Ecto neural progenitor cell (in vitro differentiated cells): ENCODE data around the gene DLK2.
"Not testable (repeated sequence)": the region's sequence is repeated elsewhere in the genome, so short reads cannot be mapped to it uniquely, and the experiment has no call there.

ENCODE experiments used
- DNase-seq: peaks from one replicate; pipeline ENCODE4 v3.0.0-alpha.2; 2018; ENCODE audit warnings: low spot score

DLK2 gene

GRCh38 chr6:43481591-43482236 is 26.4 kb upstream of the DLK2 start:
- no peak for DNase-seq

GRCh38 chr6:43481075-43481474 is 25.7 kb upstream of the DLK2 start:
- DNase-seq: no peak

GRCh38 chr6:43478008-43478372 is 22.6 kb upstream of the DLK2 start:
- DNase-seq: no peak

- DNase-seq: peak; percentile 96
Observed at GRCh38 chr6:43477235-43478007, 22.1 kb upstream of the DLK2 start, which contains the start of gene TJAP1. Gene TJAP1 (plus strand): TSS chr6:43477570. CDS start chr6:43499002, 21,432 bp downstream.

GRCh38 chr6:43476746-43477145 is 21.4 kb upstream of the DLK2 start:
- DNase-seq: no peak

- no peak for DNase-seq
Observed at GRCh38 chr6:43475516-43475915, 20.2 kb upstream of the DLK2 start.

GRCh38 chr6:43472515-43472914 is 17.2 kb upstream of the DLK2 start:
- no peak for DNase-seq

GRCh38 chr6:43471399-43471798 is 16.1 kb upstream of the DLK2 start:
- DNase-seq: no peak

GRCh38 chr6:43469947-43470346 is 14.6 kb upstream of the DLK2 start:
- DNase-seq: no peak

- DNase-seq: no peak
Observed at GRCh38 chr6:43468748-43469681, 13.7 kb upstream of the DLK2 start.

GRCh38 chr6:43468240-43468639 is 12.9 kb upstream of the DLK2 start:
- DNase-seq: no peak

GRCh38 chr6:43467752-43468151 is 12.4 kb upstream of the DLK2 start:
- no peak for DNase-seq

GRCh38 chr6:43467265-43467664 is 11.9 kb upstream of the DLK2 start:
- DNase-seq: not testable (repeated sequence)

- no peak for DNase-seq
Observed at GRCh38 chr6:43465948-43466347, 10.6 kb upstream of the DLK2 start.

- DNase-seq: no peak
Observed at GRCh38 chr6:43464337-43464736, 9.0 kb upstream of the DLK2 start.

- no peak for DNase-seq
Observed at GRCh38 chr6:43461936-43462335, 6.6 kb upstream of the DLK2 start.

- no peak for DNase-seq
Observed at GRCh38 chr6:43460032-43460431, 4.7 kb upstream of the DLK2 start.

GRCh38 chr6:43459535-43459934 is 4.2 kb upstream of the DLK2 start:
- no peak for DNase-seq

- not testable (repeated sequence) for DNase-seq
Observed at GRCh38 chr6:43458154-43458553, 2.8 kb upstream of the DLK2 start.

- no peak for DNase-seq
Observed at GRCh38 chr6:43457643-43458042, 2.3 kb upstream of the DLK2 start.

- peak; percentile 91 for DNase-seq
Observed at GRCh38 chr6:43454696-43455530, 435 bp downstream of the DLK2 start.

GRCh38 chr6:43454290-43454695 is 1.1 kb downstream of the DLK2 start:
- DNase-seq: no peak
